ENCODE measurements around the gene MDFIC2. TPM values are rescaled to one million over a fixed set of nuclear protein-coding genes. Genes with fewer than 3 reads are reported as not detected.
"Not testable (repeated sequence)": the region's sequence is repeated elsewhere in the genome, so short reads cannot be mapped to it uniquely, and the experiment has no call there.

MDFIC2 gene
- total and polyA plus RNA-seq, 7 experiments from 2014 or later, result not detected

DNA sequence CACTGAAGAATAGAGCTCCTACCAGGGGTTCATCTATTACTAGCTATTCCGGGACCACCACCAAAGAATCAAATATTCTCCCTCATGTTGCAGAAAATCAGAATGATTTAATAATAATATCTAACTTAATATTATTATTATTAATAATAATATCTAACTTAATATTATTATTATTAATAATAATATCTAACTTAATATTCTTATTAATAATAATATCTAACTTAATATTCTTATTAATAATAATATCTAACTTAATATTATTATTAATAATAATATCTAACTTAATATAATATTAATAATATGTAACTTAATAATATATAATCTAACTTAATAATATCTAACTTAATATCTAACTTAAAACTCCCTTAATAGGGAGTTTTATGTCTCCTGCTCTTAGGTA is 24.4 kb upstream of the MDFIC2 start:
- Mint-ChIP-seq H3K27ac (peak overlapping the region in 1 of 9 donors; percentile 76), H3K27me3 (peaks cover 4 to 27% (median 19%) of the 10 kb centered on the region in 5 donors)
- ATAC-seq; H3K4me1 ChIP-seq (ENCODE audit: control insufficient read depth in 2 of 2, insufficient read depth in 2 of 2, low read length in 2 of 2); H3K27ac ChIP-seq (ENCODE audit: low read depth, low read length); H3K36me3 Mint-ChIP-seq; H3K27me3 ChIP-seq (ENCODE audit: control insufficient read depth in 2 of 2, insufficient read depth in 2 of 2, low read length in 2 of 2); H3K9me3 Mint-ChIP-seq; H3K9me3 ChIP-seq (ENCODE audit: control insufficient read depth in 2 of 3, low read length in 3 of 3); DNase-seq; POLR2A ChIA-PET; H3K36me3 ChIP-seq (ENCODE audit: control insufficient read depth in 2 of 3, insufficient read depth in 3 of 3, low read length in 3 of 3); H3K4me3 Mint-ChIP-seq; H3K4me1 Mint-ChIP-seq; CTCF ChIA-PET; H3K4me3 ChIP-seq (ENCODE audit: low read length); intact Hi-C loops (cut with micrococcal nuclease): not testable (repeated sequence)

DNA sequence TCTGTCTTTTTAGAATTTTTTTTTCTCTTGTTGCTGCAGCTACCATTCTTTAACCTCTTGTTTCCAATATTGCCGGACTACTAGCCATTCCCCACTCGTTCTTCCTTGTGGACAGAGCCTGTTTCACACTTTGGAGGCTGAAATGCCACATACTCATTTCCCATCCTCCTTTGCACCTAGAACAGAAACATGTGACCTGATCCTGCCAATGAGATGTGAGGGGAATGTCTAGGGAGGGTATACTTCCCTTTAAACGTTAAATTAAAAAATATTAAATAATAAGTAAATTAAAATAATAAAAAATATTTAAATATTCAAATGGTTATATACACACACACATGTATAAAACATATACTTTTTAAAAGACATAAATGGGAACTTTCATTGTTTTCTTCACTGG is 20.6 kb upstream of the MDFIC2 start:
- Histone ChIP-seq H3K27ac (ENCODE audit: low read depth, low read length) (no peak overlapping the region), H3K9me3 (ENCODE audit: control insufficient read depth in 2 of 3, low read length in 3 of 3) (no peaks in the 10 kb centered on the region), H3K36me3 (ENCODE audit: control insufficient read depth in 2 of 3, insufficient read depth in 3 of 3, low read length in 3 of 3) (no peaks in the 10 kb centered on the region), H3K4me1 (ENCODE audit: control insufficient read depth in 2 of 2, insufficient read depth in 2 of 2, low read length in 2 of 2) (no peaks in the 10 kb centered on the region), H3K4me3 (ENCODE audit: low read length) (no peak overlapping the region), H3K27me3 (ENCODE audit: control insufficient read depth in 2 of 2, insufficient read depth in 2 of 2, low read length in 2 of 2) (no peaks in the 10 kb centered on the region)
- CTCF ChIA-PET, result no interaction called here
- Mint-ChIP-seq H3K9me3 (peaks cover 0 to 6% (median under 1%) of the 10 kb centered on the region in 11 donors), H3K4me3 (no peak overlapping the region), H3K27me3 (peaks cover 4 to 40% (median 19%) of the 10 kb centered on the region in 5 donors), H3K36me3 (no peaks in the 10 kb centered on the region), H3K27ac (no peak overlapping the region), H3K4me1 (peaks cover 0 to 2% (median 0%) of the 10 kb centered on the region in 7 donors)
- ATAC-seq, result no peak
- POLR2A ChIA-PET, result no interaction called here
- DNase-seq, result no peak
- intact Hi-C loops (cut with micrococcal nuclease), result no loop called here

DNA sequence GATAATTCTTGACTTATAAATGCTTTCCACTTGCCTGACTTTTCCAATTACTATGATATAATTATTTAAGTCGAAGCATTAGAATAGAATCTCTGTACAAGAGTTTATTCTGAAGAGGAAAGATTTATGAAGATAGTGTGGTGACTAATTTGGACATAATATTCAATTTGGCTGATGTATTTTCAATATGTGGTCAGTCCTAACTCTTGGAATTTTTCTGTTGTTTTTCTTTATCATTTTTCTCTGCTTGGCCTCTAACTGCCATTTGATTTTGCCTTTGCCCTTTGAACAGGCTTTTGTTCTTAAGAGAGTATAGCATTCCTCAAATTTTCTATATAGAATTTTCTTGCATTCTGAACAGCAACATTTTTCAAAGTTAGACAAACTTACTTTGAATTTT is 2.6 kb upstream of the MDFIC2 start:
- no peak for ATAC-seq
- peaks cover 0 to 15% (median 0%) of the 10 kb centered on the region in 11 donors for H3K9me3 Mint-ChIP-seq
- H3K27ac ChIP-seq (ENCODE audit: low read depth, low read length), result no peak overlapping the region

DNA sequence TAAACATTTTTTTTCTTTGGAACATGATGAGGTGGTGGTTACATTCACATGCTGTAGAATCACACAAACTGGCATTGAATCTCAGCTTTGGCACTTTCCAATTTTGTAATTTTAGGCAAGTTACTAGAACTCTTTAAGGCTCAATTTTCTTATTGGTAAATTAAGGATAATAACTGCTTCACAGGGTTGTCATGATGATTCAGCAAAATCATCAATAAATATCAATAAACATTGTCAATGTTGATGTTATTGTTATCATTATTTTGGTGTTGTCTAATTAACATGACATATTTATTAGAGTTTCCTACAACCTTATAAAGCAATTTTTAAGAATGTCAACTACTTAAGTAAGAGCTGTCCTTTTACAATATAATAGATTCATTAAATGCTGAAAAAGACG is 1.6 kb downstream of the MDFIC2 start:
- H3K9me3 ChIP-seq (ENCODE audit: control insufficient read depth in 2 of 3, low read length in 3 of 3), result no peaks in the 10 kb centered on the region
- H3K27me3 ChIP-seq (ENCODE audit: control insufficient read depth in 2 of 2, insufficient read depth in 2 of 2, low read length in 2 of 2), result no peaks in the 10 kb centered on the region
- no peaks in the 10 kb centered on the region for H3K4me1 ChIP-seq (ENCODE audit: control insufficient read depth in 2 of 2, insufficient read depth in 2 of 2, low read length in 2 of 2)
- ChIA-PET POLR2A (no interaction called here), CTCF (no interaction called here)
- no peaks in the 10 kb centered on the region for H3K36me3 ChIP-seq (ENCODE audit: control insufficient read depth in 2 of 3, insufficient read depth in 3 of 3, low read length in 3 of 3)
- H3K36me3 Mint-ChIP-seq, result no peaks in the 10 kb centered on the region
- H3K4me3 ChIP-seq (ENCODE audit: low read length), result no peak overlapping the region
- H3K27ac Mint-ChIP-seq, result no peak overlapping the region
- DNase-seq (no peak), ATAC-seq (no peak)
- intact Hi-C loops (cut with micrococcal nuclease), result no loop called here
- no peak overlapping the region for H3K27ac ChIP-seq (ENCODE audit: low read depth, low read length)
- no peak overlapping the region for H3K4me3 Mint-ChIP-seq
- no peaks in the 10 kb centered on the region for H3K4me1 Mint-ChIP-seq
- peaks cover 0 to 30% (median 6%) of the 10 kb centered on the region in 5 donors for H3K27me3 Mint-ChIP-seq
- no peaks in the 10 kb centered on the region for H3K9me3 Mint-ChIP-seq

More for the DNA sequence above, 2.6 kb upstream of the MDFIC2 start:
- no peaks in the 10 kb centered on the region for H3K9me3 ChIP-seq (ENCODE audit: control insufficient read depth in 2 of 3, low read length in 3 of 3)
- H3K27ac Mint-ChIP-seq, result no peak overlapping the region
- no peak overlapping the region for H3K4me3 ChIP-seq (ENCODE audit: low read length)
- POLR2A ChIA-PET, result no interaction called here
- H3K36me3 Mint-ChIP-seq, result no peaks in the 10 kb centered on the region
- intact Hi-C loops (cut with micrococcal nuclease), result no loop called here
- no peaks in the 10 kb centered on the region for H3K27me3 ChIP-seq (ENCODE audit: control insufficient read depth in 2 of 2, insufficient read depth in 2 of 2, low read length in 2 of 2)
- DNase-seq, result no peak
- H3K4me1 ChIP-seq (ENCODE audit: control insufficient read depth in 2 of 2, insufficient read depth in 2 of 2, low read length in 2 of 2), result no peaks in the 10 kb centered on the region
- CTCF ChIA-PET, result no interaction called here
- H3K4me3 Mint-ChIP-seq, result no peak overlapping the region
- peaks cover 0 to 19% (median 3%) of the 10 kb centered on the region in 5 donors for H3K27me3 Mint-ChIP-seq
- no peaks in the 10 kb centered on the region for H3K36me3 ChIP-seq (ENCODE audit: control insufficient read depth in 2 of 3, insufficient read depth in 3 of 3, low read length in 3 of 3)
- H3K4me1 Mint-ChIP-seq, result no peaks in the 10 kb centered on the region

DNA sequence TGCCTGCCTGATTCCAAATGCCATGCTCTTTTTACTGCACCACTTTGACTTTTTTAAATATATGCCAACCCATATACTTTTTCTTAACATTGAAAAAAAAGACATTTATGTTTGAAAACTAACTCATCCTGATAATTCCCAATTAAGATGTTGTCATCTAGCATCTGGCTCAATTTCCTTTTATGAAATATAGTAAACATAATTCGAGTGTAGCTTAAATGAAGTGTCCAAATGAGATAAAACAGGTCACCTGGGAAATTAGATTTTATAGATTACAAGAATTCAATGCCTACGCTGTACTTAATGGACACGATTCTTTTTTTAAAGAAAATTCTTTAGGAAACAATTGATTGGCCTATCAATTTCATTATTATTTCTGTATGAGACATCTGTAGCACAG is 2.8 kb downstream of the MDFIC2 start:
- ChIA-PET POLR2A (no interaction called here), CTCF (no interaction called here)
- no peaks in the 10 kb centered on the region for H3K27me3 ChIP-seq (ENCODE audit: control insufficient read depth in 2 of 2, insufficient read depth in 2 of 2, low read length in 2 of 2)
- H3K36me3 ChIP-seq (ENCODE audit: control insufficient read depth in 2 of 3, insufficient read depth in 3 of 3, low read length in 3 of 3), result no peaks in the 10 kb centered on the region
- Mint-ChIP-seq H3K4me1 (peaks cover 0 to 2% (median 0%) of the 10 kb centered on the region in 7 donors), H3K4me3 (no peak overlapping the region), H3K27ac (no peak overlapping the region), H3K36me3 (no peaks in the 10 kb centered on the region), H3K27me3 (peaks cover 0 to 37% (median 10%) of the 10 kb centered on the region in 5 donors), H3K9me3 (peaks cover 0 to 2% (median 0%) of the 10 kb centered on the region in 11 donors)
- ATAC-seq, result no peak
- H3K4me3 ChIP-seq (ENCODE audit: low read length), result no peak overlapping the region
- no peak for DNase-seq
- no peaks in the 10 kb centered on the region for H3K9me3 ChIP-seq (ENCODE audit: control insufficient read depth in 2 of 3, low read length in 3 of 3)
- H3K27ac ChIP-seq (ENCODE audit: low read depth, low read length), result no peak overlapping the region
- intact Hi-C loops (cut with micrococcal nuclease), result loop anchor here in 1 of 2 donors (2.0 kb wide), 1 partner anchor 1277 kb away; no protein-coding TSS in a partner anchor
- H3K4me1 ChIP-seq (ENCODE audit: control insufficient read depth in 2 of 2, insufficient read depth in 2 of 2, low read length in 2 of 2), result no peaks in the 10 kb centered on the region

DNA sequence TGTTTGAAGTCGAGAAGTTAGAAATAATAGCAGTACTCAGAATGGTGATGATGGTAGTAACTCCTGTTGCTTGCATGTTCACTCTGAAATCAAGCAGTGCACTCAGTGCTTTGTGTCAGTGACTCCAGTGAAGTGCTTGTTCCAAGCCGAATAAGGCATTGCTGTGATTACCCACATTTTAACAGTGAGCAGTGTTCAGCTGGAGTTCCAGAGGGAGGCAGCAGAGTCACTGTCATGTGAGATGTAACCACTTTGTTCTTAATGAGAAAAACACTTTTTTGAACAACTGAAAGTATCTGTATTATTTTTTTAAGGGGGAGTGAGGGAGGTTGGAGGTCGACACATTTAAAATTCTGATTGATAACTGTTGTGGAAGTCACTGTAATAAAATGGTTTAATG is 3.7 kb downstream of the MDFIC2 start:
- Histone ChIP-seq H3K4me3 (ENCODE audit: low read length) (no peak overlapping the region), H3K36me3 (ENCODE audit: control insufficient read depth in 2 of 3, insufficient read depth in 3 of 3, low read length in 3 of 3) (no peaks in the 10 kb centered on the region), H3K27ac (ENCODE audit: low read depth, low read length) (no peak overlapping the region), H3K9me3 (ENCODE audit: control insufficient read depth in 2 of 3, low read length in 3 of 3) (no peaks in the 10 kb centered on the region), H3K27me3 (ENCODE audit: control insufficient read depth in 2 of 2, insufficient read depth in 2 of 2, low read length in 2 of 2) (no peaks in the 10 kb centered on the region), H3K4me1 (ENCODE audit: control insufficient read depth in 2 of 2, insufficient read depth in 2 of 2, low read length in 2 of 2) (no peaks in the 10 kb centered on the region)
- POLR2A ChIA-PET, result no interaction called here
- Mint-ChIP-seq H3K4me3 (no peak overlapping the region), H3K9me3 (peaks cover 0 to 6% (median 0%) of the 10 kb centered on the region in 11 donors), H3K27me3 (peaks cover 0 to 35% (median 15%) of the 10 kb centered on the region in 5 donors), H3K36me3 (no peaks in the 10 kb centered on the region), H3K4me1 (peaks cover 0 to 2% (median 0%) of the 10 kb centered on the region in 7 donors), H3K27ac (no peak overlapping the region)
- DNase-seq (no peak), ATAC-seq (no peak)
- intact Hi-C loops (cut with micrococcal nuclease), result loop anchor here in 1 of 2 donors (2.0 kb wide), 1 partner anchor 1278 kb away; no protein-coding TSS in a partner anchor
- CTCF ChIA-PET, result no interaction called here

DNA sequence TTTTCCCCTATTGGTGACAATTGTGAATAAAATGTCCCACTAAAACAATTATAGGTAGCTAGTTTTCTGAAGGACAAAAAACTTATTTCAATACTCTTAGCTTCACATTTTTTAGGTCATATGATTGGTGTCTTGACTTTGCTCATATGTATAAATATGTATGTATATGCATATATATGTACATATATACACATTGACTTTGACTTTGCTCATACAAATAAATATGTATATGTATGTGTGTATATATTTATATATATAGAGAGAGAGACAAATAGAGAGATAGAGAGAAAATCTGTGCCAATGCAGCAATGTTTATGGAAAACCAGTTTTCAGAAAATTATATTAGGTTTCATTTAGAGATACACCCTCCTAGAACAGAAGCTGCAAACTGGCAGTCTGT is 5.7 kb downstream of the MDFIC2 start:
- no peaks in the 10 kb centered on the region for H3K9me3 ChIP-seq (ENCODE audit: control insufficient read depth in 2 of 3, low read length in 3 of 3)
- H3K4me3 ChIP-seq (ENCODE audit: low read length), result no peak overlapping the region
- CTCF ChIA-PET, result no interaction called here
- intact Hi-C loops (cut with micrococcal nuclease), result no loop called here
- Mint-ChIP-seq H3K27me3 (peaks cover 0 to 29% (median 13%) of the 10 kb centered on the region in 5 donors), H3K4me3 (no peak overlapping the region), H3K27ac (no peak overlapping the region), H3K36me3 (no peaks in the 10 kb centered on the region), H3K9me3 (peaks cover 0 to 6% (median 0%) of the 10 kb centered on the region in 11 donors), H3K4me1 (peaks cover 0 to 2% (median 0%) of the 10 kb centered on the region in 7 donors)
- H3K27me3 ChIP-seq (ENCODE audit: control insufficient read depth in 2 of 2, insufficient read depth in 2 of 2, low read length in 2 of 2), result no peaks in the 10 kb centered on the region
- no peak for ATAC-seq
- DNase-seq, result no peak
- no peaks in the 10 kb centered on the region for H3K4me1 ChIP-seq (ENCODE audit: control insufficient read depth in 2 of 2, insufficient read depth in 2 of 2, low read length in 2 of 2)
- no peak overlapping the region for H3K27ac ChIP-seq (ENCODE audit: low read depth, low read length)
- H3K36me3 ChIP-seq (ENCODE audit: control insufficient read depth in 2 of 3, insufficient read depth in 3 of 3, low read length in 3 of 3), result no peaks in the 10 kb centered on the region
- POLR2A ChIA-PET, result no interaction called here

Data from naive thymus-derived CD4-positive, alpha-beta T cell (primary cell).